HG03432 (cell line): ENCODE measurements around the gene ARMC9.

Experiments used
- ATAC-seq: cut with Tn5 transposase; IDR thresholded peaks from one replicate; pipeline ENCODE4 v1.9.1; 2021; ENCODE audit warnings: mild to moderate bottlenecking, moderate library complexity; ENCODE audit not compliant: unreplicated experiment

ARMC9 gene

DNA sequence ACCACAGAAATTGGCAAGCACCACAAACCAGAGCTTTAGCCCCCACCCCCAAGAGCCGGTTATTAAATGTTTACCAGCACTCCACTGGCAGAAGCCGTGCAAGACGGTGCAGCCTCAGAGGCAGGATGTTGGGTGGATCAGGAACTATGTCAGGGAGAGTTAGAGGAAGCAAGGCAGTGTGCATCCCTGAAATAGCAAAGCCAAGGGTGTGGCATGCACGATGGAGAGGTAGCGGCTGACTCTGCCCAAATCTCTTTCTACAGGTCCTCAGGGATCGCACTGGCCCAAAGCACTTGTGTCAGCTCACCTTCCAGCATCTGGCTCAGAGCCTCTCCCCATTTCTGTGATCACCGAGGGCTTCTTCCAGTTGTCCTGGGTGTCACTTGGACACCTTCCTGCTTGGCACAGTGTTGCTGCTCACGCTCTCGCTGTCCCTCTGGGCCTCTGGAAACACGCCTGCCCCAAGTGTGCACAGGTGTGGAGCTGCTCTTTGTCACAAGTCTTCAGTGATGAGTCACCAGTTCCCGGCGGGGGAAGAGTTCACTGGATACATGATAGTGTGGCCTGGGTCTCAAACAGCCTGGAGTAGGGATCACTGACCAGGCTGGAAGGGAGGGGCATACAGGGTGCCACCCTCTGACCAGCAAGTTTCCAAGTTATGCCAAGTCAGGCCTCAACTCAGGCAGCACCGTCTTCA, 179.7 kb downstream of the ARMC9 start:
- no peak for ATAC-seq

- no peak for ATAC-seq
Measured at GRCh38 chr2:231379266-231380215, 181.1 kb downstream of the ARMC9 start.

GRCh38 chr2:231380307-231380706, 181.9 kb downstream of the ARMC9 start:
- ATAC-seq, result no peak

- no peak for ATAC-seq
Measured at GRCh38 chr2:231380991-231381847, 182.8 kb downstream of the ARMC9 start.

- ATAC-seq, result no peak
Measured at GRCh38 chr2:231382116-231382515, 183.7 kb downstream of the ARMC9 start.

DNA sequence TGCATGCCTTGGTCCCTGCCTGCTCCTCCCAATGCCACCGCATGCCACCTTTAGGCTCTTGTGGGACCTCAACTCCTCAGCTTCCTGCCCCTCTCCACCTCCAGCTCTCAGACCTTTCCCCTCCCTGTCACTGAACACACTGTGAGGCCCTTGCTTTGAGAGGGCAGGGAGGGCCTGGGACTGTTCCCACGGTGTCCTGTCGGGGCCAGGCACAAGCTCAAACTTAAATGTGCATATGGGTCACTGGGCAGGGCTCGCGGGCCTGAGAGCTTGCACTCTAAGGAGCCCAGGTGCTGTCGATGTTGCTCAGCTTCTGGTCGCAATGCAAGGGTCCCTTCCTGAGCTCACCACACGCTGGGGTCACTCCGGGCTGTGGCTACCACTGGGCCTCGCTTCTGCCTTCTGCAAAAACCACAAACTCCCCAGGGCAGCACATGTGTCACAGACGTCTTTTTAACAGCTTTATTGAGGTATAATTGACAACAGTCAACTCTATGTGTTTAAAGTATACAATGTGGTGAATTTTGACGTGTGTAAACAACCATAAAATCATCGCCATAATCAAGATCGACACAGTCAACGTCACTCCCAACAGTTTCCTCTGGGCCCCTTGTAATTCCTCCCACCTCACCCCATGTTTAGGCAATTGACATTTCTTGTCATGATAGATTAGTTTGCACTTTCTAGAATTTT, 185.1 kb downstream of the ARMC9 start:
- ATAC-seq, result no peak

- no peak for ATAC-seq
Measured at GRCh38 chr2:231384109-231384435, 185.6 kb downstream of the ARMC9 start.

DNA sequence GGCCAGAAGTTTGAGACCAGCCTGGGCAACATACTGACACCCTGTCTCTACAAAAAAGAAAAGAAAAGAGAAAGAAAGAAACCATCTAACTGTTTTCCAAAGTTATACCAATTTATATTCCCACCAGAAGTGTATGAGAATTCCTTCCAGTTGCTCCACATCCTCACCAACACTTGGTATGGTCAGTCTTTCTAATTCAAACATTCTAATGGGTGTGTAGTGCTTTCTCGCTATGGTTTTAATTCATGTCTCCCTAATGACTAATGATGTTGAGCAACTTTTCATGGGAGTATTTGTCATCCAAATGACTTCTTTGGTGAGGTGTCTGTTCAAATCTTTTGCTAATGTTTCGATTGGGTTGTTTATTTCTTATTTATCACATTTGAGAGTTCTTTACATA, 186.5 kb downstream of the ARMC9 start:
- ATAC-seq, result no peak

GRCh38 chr2:231385429-231385828, 187.0 kb downstream of the ARMC9 start:
- no peak for ATAC-seq

GRCh38 chr2:231386446-231386845, 188.0 kb downstream of the ARMC9 start:
- no peak for ATAC-seq

GRCh38 chr2:231387904-231388724, 189.7 kb downstream of the ARMC9 start:
- no peak for ATAC-seq

DNA sequence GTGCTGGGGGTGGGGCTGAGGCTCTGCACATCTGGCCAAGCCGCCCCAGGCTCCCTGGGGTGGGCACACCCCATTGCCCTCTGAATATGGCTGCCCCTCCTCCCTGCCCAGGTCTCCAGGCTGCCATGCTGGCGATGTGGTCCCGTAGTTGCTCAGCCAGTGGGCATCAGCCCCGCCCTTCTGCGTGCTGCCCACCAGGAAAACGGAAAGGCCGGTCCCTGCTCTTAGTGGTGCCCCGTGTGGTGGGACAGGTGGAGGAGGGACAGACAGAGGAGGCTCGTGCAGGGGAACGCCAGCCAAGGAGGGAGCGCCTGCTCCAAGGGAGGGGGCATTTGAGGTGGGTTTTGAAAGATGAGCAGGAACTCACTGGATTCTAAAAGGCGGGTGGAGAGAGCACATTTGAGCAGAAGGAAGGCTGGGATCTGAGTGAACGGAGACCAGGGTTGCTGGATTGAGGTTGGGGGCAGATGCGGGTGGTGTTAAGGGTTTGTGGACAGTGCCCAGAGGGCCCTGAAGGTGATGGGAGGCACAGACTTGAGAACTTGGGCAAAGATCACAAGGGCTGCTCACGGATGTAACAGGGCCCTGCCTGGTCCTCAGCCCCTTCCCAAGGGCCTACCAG, 190.4 kb downstream of the ARMC9 start:
- no peak for ATAC-seq

- no peak for ATAC-seq
Measured at GRCh38 chr2:231390667-231391066, 192.2 kb downstream of the ARMC9 start.

- no peak for ATAC-seq
Measured at GRCh38 chr2:231391981-231392380, 193.6 kb downstream of the ARMC9 start.

DNA sequence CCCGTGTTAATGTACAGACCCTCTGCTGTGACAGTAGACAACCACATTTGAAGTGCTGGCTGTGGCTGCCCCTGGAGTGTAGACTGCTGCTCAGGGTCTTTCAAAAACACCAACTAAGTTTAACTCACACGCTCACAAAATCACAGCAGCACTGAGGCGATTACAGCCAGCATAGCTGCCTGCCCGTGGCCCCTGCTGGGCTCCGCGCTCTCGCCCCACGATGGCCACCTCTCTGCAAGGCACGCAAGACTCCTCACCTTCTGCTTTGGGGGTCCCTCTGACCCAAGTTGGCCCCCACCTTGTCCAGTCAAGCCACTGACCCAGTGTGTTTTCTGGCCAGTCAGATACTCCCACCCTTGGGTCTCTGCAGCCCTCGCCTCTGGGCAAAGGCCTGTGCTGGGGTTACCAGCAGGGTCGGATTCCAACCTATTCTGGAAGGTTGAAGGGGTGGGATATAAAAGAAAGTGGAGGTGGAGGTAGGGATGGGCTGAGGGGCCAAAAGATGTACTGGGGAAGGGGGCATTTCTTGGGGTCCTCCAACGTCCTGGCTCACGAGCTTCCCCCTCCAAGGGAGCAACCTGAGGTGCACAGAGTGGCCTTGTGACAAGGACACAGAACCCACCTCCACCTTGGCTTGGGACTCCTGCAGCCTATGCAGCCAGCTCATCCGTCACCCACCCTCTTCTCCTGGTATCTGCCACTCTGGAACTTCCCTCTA, 194.2 kb downstream of the ARMC9 start:
- ATAC-seq, result no peak

DNA sequence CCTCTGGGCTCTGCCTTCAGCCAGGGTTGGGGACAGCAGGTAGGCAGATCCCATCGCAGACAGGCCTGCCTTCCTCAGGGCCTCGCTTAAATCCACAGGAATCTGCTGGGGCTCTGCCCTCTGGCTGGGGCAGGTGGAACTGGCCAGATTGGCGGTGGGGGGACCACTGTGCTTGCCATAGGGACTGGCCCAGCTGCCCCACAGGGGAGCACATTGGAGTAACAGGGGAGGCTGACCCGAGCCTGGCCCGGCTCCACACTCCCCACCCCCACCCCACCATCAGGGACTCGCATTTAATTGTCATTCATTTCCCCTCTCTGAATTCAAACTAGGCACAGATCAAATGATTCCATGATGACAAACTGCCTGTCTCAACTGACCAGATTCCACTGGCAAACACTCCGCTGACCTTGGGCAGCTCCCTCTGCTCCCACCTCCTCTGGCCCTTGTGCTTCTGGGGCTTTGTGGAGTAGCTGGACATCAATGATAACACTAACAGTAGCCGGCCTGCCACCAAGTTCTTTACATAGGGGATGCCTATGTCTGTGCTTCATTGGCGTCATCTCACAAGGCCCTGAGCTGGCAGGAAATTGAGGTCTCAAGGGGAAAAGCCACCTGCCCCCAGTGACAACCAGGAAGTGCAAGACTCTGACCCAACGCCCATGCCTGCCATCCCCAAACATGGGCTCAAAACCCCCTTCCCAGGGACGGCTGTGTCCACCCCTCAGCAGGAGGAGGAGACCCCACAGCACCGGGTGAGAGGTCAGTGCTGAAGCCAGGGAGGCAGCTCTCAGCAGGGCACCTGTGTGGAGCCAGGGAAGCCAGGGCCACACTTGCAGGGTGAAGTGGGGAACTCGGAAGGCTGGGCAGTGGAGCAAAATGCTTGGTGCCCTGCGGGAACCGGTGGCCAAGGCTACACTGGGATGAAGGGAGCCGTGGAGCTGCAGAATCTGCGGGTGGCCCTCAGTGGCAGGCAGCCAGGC, 195.0 kb downstream of the ARMC9 start:
- ATAC-seq, result peak; percentile 47
